ENCODE data around the gene FBXO17. TPM values are rescaled to one million over a fixed set of nuclear protein-coding genes. Genes with fewer than 3 reads are reported as not detected.

Gene FBXO17
- total RNA-seq, 1 donor from 2014 or later, result 12.2 TPM

- no peak for DNase-seq (ENCODE audit: extremely low read depth, low read depth, low spot score)
Measured at GRCh38 chr19:38918526-38918925, 57.0 kb downstream of the FBXO17 start.

- DNase-seq (ENCODE audit: extremely low read depth, low read depth, low spot score), result no peak
Measured at GRCh38 chr19:38917921-38918491, 57.5 kb downstream of the FBXO17 start.

- DNase-seq (ENCODE audit: extremely low read depth, low read depth, low spot score), result no peak
Measured at GRCh38 chr19:38917516-38917915, 58.0 kb downstream of the FBXO17 start.

GRCh38 chr19:38915329-38916321 is 59.9 kb downstream of the FBXO17 start:
- no peak for DNase-seq (ENCODE audit: extremely low read depth, low read depth, low spot score)

GRCh38 chr19:38913958-38914357 is 61.6 kb downstream of the FBXO17 start:
- no peak for DNase-seq (ENCODE audit: extremely low read depth, low read depth, low spot score)

- no peak for DNase-seq (ENCODE audit: extremely low read depth, low read depth, low spot score)
Measured at GRCh38 chr19:38912600-38913514, 62.7 kb downstream of the FBXO17 start.

- DNase-seq (ENCODE audit: extremely low read depth, low read depth, low spot score), result no peak
Measured at GRCh38 chr19:38911388-38912001, 64.0 kb downstream of the FBXO17 start.

GRCh38 chr19:38910488-38910887 is 65.1 kb downstream of the FBXO17 start:
- DNase-seq (ENCODE audit: extremely low read depth, low read depth, low spot score), result no peak

- DNase-seq (ENCODE audit: extremely low read depth, low read depth, low spot score), result no peak
Measured at GRCh38 chr19:38908911-38909310, 66.6 kb downstream of the FBXO17 start.

- no peak for DNase-seq (ENCODE audit: extremely low read depth, low read depth, low spot score)
Measured at GRCh38 chr19:38907670-38908069, 67.9 kb downstream of the FBXO17 start.

- no peak for DNase-seq (ENCODE audit: extremely low read depth, low read depth, low spot score)
Measured at GRCh38 chr19:38907227-38907626, 68.3 kb downstream of the FBXO17 start.

GRCh38 chr19:38905620-38906019 is 69.9 kb downstream of the FBXO17 start:
- no peak for DNase-seq (ENCODE audit: extremely low read depth, low read depth, low spot score)

- no peak for DNase-seq (ENCODE audit: extremely low read depth, low read depth, low spot score)
Measured at GRCh38 chr19:38904581-38905539, 70.7 kb downstream of the FBXO17 start.

- DNase-seq (ENCODE audit: extremely low read depth, low read depth, low spot score), result no peak
Measured at GRCh38 chr19:38901683-38902082, 73.9 kb downstream of the FBXO17 start.

- no peak for DNase-seq (ENCODE audit: extremely low read depth, low read depth, low spot score)
Measured at GRCh38 chr19:38900743-38901190, 74.8 kb downstream of the FBXO17 start.

- no peak for DNase-seq (ENCODE audit: extremely low read depth, low read depth, low spot score)
Measured at GRCh38 chr19:38900202-38900629, 75.3 kb downstream of the FBXO17 start.

- peak; percentile 99 for DNase-seq (ENCODE audit: extremely low read depth, low read depth, low spot score)
Measured at GRCh38 chr19:38899447-38900201, 75.9 kb downstream of the FBXO17 start, which contains the start of the genes NFKBIB and SIRT2. TSS of gene NFKBIB (plus strand) at chr19:38899969. CDS start at chr19:38900033, 64 bp downstream. TSS of gene SIRT2 (minus strand) at chr19:38899618. CDS start at chr19:38899521, 97 bp downstream.

- no peak for DNase-seq (ENCODE audit: extremely low read depth, low read depth, low spot score)
Measured at GRCh38 chr19:38898788-38899446, 76.6 kb downstream of the FBXO17 start.
